ENCODE data around the gene PDE2A.

PDE2A gene

DNA sequence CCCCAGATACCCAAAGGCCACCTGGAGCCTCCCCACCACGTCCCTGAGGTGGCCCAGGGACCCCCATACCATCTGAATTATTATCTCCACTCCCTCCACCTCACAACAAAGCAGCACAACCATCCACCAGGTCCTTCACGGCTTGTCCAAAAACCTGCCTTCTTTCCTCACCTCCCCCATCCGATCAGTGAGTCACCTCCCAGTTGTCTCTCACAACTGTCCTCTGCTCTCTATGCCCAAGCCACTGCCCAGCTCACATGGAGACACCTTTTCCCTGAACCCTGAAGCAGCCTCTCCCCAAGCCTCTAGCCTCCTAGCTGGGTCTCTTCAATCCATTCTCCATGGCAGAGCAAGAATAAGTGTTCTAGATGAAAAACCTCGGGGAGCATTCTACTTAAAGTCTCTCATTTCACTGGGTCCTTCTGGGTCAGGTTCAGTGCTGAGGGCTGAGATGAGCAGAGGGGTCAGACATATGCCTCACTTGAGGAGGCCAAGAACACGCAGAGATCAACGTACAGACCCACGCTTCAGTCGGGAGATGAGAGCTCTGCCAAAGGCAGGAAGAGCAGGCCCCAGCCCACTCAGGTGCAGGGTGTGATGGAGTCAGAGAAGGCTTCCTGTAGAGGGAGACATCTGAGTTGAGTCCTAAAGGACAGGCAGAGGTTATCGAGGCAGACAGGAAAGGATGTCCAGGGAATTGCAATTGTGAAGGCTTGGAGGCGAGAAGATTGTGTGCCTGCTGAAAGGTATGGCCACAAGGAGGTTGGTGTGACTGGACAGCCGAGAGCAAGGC lies 74.7 kb downstream of the PDE2A start:
- Histone ChIP-seq H3K9ac (ENCODE audit: insufficient read length, low read depth) (no peak overlapping the region), H3K4me1 (ENCODE audit: insufficient read depth, insufficient read length) (peaks cover 22% of the 10 kb centered on the region), H3K27me3 (ENCODE audit: insufficient read depth, insufficient read length) (no peaks in the 10 kb centered on the region), H3K9me3 (ENCODE audit: insufficient read depth, low read length) (no peaks in the 10 kb centered on the region), H3K4me3 (ENCODE audit: insufficient read length, low read depth) (no peak overlapping the region), H3K36me3 (ENCODE audit: insufficient read depth, insufficient read length, low read length) (no peaks in the 10 kb centered on the region)
- TF ChIP-seq YY1 (IDR thresholded peaks at IDR 0.05; ENCODE audit: insufficient read depth, insufficient read length) (no peak), SUZ12 (IDR thresholded peaks at IDR 0.05; ENCODE audit: extremely low read depth, insufficient read depth, insufficient read length) (no peak), ZNF274 (IDR thresholded peaks at IDR 0.05; ENCODE audit: low read depth, low read length) (no peak)
- DNase-seq (ENCODE audit: low read depth, low spot score), result no peak

DNA sequence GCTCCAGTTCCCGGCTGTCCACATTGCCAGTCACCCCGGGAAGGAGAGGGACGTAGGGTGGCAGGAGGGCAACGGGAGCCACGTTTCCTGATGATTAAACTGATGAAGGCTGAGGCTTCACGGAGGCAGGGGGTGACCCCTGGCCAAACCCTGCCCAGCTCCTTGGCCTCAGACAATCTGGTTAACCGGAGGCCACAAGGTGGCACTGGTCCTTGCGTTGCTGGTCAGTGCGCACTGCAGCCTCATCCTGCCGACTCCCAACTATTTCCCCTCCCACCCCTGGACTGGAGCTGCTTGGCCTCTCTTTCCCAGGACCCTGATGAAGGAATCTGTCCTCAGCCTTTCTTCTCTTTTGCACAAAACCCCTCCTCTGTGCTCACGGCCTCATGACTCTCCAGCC lies 75.3 kb downstream of the PDE2A start:
- Histone ChIP-seq H3K4me1 (ENCODE audit: insufficient read depth, insufficient read length) (peaks cover 26% of the 10 kb centered on the region), H3K36me3 (ENCODE audit: insufficient read depth, insufficient read length, low read length) (no peaks in the 10 kb centered on the region), H3K9me3 (ENCODE audit: insufficient read depth, low read length) (no peaks in the 10 kb centered on the region), H3K4me3 (ENCODE audit: insufficient read length, low read depth) (no peak overlapping the region), H3K9ac (ENCODE audit: insufficient read length, low read depth) (no peak overlapping the region), H3K27me3 (ENCODE audit: insufficient read depth, insufficient read length) (no peaks in the 10 kb centered on the region)
- TF ChIP-seq ZNF274 (IDR thresholded peaks at IDR 0.05; ENCODE audit: low read depth, low read length), result no peak
- no peak for TF ChIP-seq YY1 (IDR thresholded peaks at IDR 0.05; ENCODE audit: insufficient read depth, insufficient read length)
- TF ChIP-seq SUZ12 (IDR thresholded peaks at IDR 0.05; ENCODE audit: extremely low read depth, insufficient read depth, insufficient read length), result no peak
- DNase-seq (ENCODE audit: low read depth, low spot score), result no peak

DNA sequence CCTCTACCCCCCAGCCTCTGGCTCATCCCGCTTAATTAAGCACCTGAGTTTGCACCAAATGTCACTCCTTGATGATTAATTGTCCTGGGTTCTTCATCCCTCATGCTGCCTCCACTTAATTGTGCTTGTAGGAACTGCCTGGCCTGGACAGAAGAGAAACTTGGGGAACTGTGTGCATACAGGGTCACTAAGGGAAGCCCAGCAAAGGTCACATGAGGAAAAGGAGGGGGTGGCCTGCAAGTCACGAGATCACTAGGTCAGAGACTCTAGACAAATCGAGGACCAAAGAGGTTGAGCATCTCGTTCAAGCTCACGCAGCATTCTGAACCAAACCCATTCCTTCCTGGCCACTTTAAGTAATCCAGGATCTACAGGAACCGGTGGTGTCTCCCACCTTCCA lies 75.8 kb downstream of the PDE2A start:
- H3K27me3 ChIP-seq (ENCODE audit: insufficient read depth, insufficient read length), result no peaks in the 10 kb centered on the region
- no peaks in the 10 kb centered on the region for H3K9me3 ChIP-seq (ENCODE audit: insufficient read depth, low read length)
- no peak for DNase-seq (ENCODE audit: low read depth, low spot score)
- TF ChIP-seq YY1 (IDR thresholded peaks at IDR 0.05; ENCODE audit: insufficient read depth, insufficient read length), result no peak
- peaks cover 25% of the 10 kb centered on the region for H3K4me1 ChIP-seq (ENCODE audit: insufficient read depth, insufficient read length)
- H3K36me3 ChIP-seq (ENCODE audit: insufficient read depth, insufficient read length, low read length), result no peaks in the 10 kb centered on the region
- H3K4me3 ChIP-seq (ENCODE audit: insufficient read length, low read depth), result no peak overlapping the region
- H3K9ac ChIP-seq (ENCODE audit: insufficient read length, low read depth), result no peak overlapping the region

DNA sequence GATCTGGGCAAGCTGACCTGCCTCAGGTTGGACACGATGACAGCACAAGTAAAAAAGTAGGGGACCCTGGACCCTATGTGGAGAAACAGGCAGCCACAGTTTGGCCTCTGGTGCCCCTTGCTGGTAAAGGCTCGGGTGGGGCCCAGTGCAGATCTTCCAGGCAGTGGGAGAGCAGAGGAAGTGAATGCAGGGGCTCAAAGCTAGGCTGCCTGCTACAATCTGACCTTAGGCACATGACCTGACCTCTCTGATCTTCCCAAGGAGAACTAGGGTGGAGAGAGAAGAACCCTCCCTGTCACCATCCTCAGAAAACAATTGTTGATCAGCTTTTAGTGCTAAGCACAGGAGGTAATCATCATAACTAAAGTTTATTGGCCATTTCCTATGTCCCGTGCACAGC lies 76.5 kb downstream of the PDE2A start:
- H3K27me3 ChIP-seq (ENCODE audit: insufficient read depth, insufficient read length), result peaks cover 5% of the 10 kb centered on the region
- no peak overlapping the region for H3K4me3 ChIP-seq (ENCODE audit: insufficient read length, low read depth)
- TF ChIP-seq YY1 (IDR thresholded peaks at IDR 0.05; ENCODE audit: insufficient read depth, insufficient read length), result no peak
- TF ChIP-seq ZNF274 (IDR thresholded peaks at IDR 0.05; ENCODE audit: low read depth, low read length), result no peak
- no peak for TF ChIP-seq SUZ12 (IDR thresholded peaks at IDR 0.05; ENCODE audit: extremely low read depth, insufficient read depth, insufficient read length)
- H3K4me1 ChIP-seq (ENCODE audit: insufficient read depth, insufficient read length), result peaks cover 27% of the 10 kb centered on the region
- H3K9ac ChIP-seq (ENCODE audit: insufficient read length, low read depth), result no peak overlapping the region
- no peaks in the 10 kb centered on the region for H3K36me3 ChIP-seq (ENCODE audit: insufficient read depth, insufficient read length, low read length)
- no peaks in the 10 kb centered on the region for H3K9me3 ChIP-seq (ENCODE audit: insufficient read depth, low read length)
- no peak for DNase-seq (ENCODE audit: low read depth, low spot score)

DNA sequence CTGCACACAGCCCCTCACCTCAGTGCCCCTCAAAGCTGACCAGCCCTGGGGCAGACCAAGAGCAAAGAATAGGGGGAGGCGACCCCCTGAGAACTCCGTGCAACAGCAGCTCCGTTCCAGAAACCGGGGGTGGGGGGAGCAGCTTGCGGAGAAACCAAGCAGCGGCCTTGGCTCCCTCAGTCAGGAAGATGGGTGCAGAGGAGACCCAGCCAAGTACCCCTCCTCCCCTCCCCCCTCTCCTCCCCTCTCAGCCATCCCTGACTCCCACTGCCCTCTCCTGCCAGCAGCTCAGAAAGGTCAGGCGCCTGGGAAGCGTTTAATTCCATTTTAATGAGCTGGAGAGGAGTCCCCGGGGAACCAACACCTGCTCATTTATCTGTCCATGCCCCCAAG lies 78.9 kb downstream of the PDE2A start:
- Histone ChIP-seq H3K9me3 (ENCODE audit: insufficient read depth, low read length) (no peaks in the 10 kb centered on the region), H3K9ac (ENCODE audit: insufficient read length, low read depth) (no peak overlapping the region), H3K4me1 (ENCODE audit: insufficient read depth, insufficient read length) (peaks cover 25% of the 10 kb centered on the region), H3K36me3 (ENCODE audit: insufficient read depth, insufficient read length, low read length) (no peaks in the 10 kb centered on the region), H3K27me3 (ENCODE audit: insufficient read depth, insufficient read length) (peaks cover 29% of the 10 kb centered on the region), H3K4me3 (ENCODE audit: insufficient read length, low read depth) (no peak overlapping the region)
- DNase-seq (ENCODE audit: low read depth, low spot score), result no peak
- TF ChIP-seq SUZ12 (IDR thresholded peaks at IDR 0.05; ENCODE audit: extremely low read depth, insufficient read depth, insufficient read length) (no peak), YY1 (IDR thresholded peaks at IDR 0.05; ENCODE audit: insufficient read depth, insufficient read length) (no peak)

DNA sequence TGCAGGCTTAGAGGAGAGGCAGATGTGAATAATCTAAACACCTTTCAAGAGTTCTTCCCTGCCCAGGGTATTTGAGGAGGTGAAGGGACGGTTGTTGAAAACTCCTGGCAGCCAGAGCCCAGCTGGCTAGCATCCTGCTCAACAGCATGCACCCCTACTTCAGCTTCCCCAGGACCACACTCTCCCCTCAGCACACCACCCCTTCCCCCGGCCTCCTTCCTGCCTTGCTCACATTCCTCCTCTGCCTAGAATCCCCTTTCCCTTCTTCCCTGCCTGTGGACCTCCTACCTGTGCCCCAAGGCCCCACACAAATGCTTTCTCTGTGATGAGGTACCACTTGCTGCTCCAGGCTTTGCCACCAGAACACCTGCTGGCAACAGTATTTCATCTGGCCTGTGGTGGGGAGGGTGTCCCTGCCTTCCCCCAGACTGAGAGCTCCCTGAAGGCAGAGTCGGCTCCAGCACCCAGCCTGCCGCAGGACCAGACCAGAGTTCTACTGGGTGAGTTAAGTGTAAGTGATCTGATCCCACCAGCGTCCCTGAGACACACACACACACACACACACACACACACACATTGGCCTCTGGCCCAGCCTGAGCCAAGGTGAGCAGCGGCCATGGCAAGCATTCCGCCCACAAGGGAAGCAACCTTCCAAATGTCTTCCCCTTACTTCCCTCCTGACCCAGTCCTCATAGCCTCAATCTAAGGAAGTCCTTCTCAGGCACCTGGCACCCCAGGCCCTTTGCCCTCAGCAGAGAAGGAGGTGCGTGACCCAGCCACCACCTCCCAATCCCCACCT lies 79.5 kb downstream of the PDE2A start:
- Histone ChIP-seq H3K27me3 (ENCODE audit: insufficient read depth, insufficient read length) (peaks cover 30% of the 10 kb centered on the region), H3K36me3 (ENCODE audit: insufficient read depth, insufficient read length, low read length) (no peaks in the 10 kb centered on the region)

DNA sequence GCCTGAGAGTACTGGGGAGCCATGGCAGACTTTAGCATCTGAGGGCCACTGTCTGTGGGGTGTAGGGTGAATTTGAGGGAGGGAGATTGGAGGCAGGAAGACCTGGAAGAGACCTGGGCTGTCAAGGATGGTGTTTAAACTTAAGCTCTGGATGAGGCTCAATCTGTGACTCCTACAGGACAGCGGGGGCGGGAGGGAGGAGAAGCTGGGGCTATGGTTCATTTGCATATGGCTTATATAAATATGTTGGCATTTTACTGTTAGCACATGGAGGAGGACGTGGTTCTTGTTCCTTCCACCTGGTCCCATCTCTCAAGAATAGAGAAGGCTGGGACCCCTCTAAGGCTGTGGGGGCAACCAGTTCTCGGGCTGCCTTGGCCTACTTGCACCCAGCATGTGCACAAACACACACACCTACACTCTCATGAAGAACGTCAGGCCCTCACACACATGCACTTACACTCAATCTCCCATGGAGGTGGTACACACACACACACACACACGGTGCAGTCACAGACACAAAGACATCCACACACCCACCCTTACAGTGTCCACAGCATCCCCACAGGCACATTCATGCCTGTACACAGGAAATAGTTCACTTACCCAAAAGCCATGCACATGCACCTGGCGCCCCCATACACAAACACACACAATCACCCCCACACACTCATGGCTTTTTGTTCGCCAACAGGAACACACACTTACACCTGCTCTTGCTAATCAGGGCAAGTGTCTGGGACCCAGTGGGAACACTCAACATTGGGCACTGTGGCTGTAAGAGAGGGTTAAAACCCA lies 81.3 kb downstream of the PDE2A start:
- DNase-seq (ENCODE audit: low read depth, low spot score), result no peak
- H3K4me1 ChIP-seq (ENCODE audit: insufficient read depth, insufficient read length), result peaks cover 27% of the 10 kb centered on the region
- no peak overlapping the region for H3K4me3 ChIP-seq (ENCODE audit: insufficient read length, low read depth)
- peaks cover 39% of the 10 kb centered on the region for H3K27me3 ChIP-seq (ENCODE audit: insufficient read depth, insufficient read length)
- TF ChIP-seq YY1 (IDR thresholded peaks at IDR 0.05; ENCODE audit: insufficient read depth, insufficient read length) (no peak), SUZ12 (IDR thresholded peaks at IDR 0.05; ENCODE audit: extremely low read depth, insufficient read depth, insufficient read length) (no peak), ZNF274 (IDR thresholded peaks at IDR 0.05; ENCODE audit: low read depth, low read length) (no peak)
- no peaks in the 10 kb centered on the region for H3K9me3 ChIP-seq (ENCODE audit: insufficient read depth, low read length)
- no peaks in the 10 kb centered on the region for H3K36me3 ChIP-seq (ENCODE audit: insufficient read depth, insufficient read length, low read length)
- no peak overlapping the region for H3K9ac ChIP-seq (ENCODE audit: insufficient read length, low read depth)

More for the DNA sequence above, 79.5 kb downstream of the PDE2A start:
- no peaks in the 10 kb centered on the region for H3K9me3 ChIP-seq (ENCODE audit: insufficient read depth, low read length)
- no peak for DNase-seq (ENCODE audit: low read depth, low spot score)
- TF ChIP-seq ZNF274 (IDR thresholded peaks at IDR 0.05; ENCODE audit: low read depth, low read length), result no peak
- TF ChIP-seq SUZ12 (IDR thresholded peaks at IDR 0.05; ENCODE audit: extremely low read depth, insufficient read depth, insufficient read length), result no peak
- no peak for TF ChIP-seq YY1 (IDR thresholded peaks at IDR 0.05; ENCODE audit: insufficient read depth, insufficient read length)
- H3K4me3 ChIP-seq (ENCODE audit: insufficient read length, low read depth), result no peak overlapping the region
- H3K9ac ChIP-seq (ENCODE audit: insufficient read length, low read depth), result no peak overlapping the region
- H3K4me1 ChIP-seq (ENCODE audit: insufficient read depth, insufficient read length), result peaks cover 23% of the 10 kb centered on the region

All from NT2/D1 (cell line).